GM06990 (cell line): ENCODE results near the gene ATG10.

Source experiments
- DNase-seq: peaks from one replicate; pipeline ENCODE4 v3.0.0-alpha.2; 2011; ENCODE audit not compliant: insufficient read length; ENCODE audit errors: extremely low read depth
- H3K27me3 ChIP-seq: replicated peaks from 2 replicates; pipeline ENCODE4 v1.6.0; 2011; ENCODE audit warnings: low read length; ENCODE audit not compliant: control insufficient read depth, insufficient read depth
- H3K36me3 ChIP-seq: 2 replicates; pipeline ENCODE4 v1.5.1; 2011; ENCODE audit warnings: low read length; ENCODE audit not compliant: control insufficient read depth, insufficient read depth
- H3K4me3 ChIP-seq: replicated peaks from 2 replicates; pipeline ENCODE4 v1.5.1; 2011; ENCODE audit warnings: low read depth, mild to moderate bottlenecking, control low read depth, low read length
- CTCF ChIP-seq: IDR thresholded peaks from 2 replicates; pipeline ENCODE4 v1.5.1; 2011; ENCODE audit warnings: low read length, control low read depth, mild to moderate bottlenecking, inconsistent platforms; ENCODE audit not compliant: insufficient read depth, poor library complexity, severe bottlenecking

ATG10 gene

GRCh38 chr5:82095536-82095935, 123.7 kb downstream of the ATG10 start:
- Histone ChIP-seq H3K27me3 (no peaks in the 10 kb centered on the region), H3K36me3 (no peaks in the 10 kb centered on the region), H3K4me3 (no peak overlapping the region)
- no peak for TF ChIP-seq CTCF
- DNase-seq = no peak

- Histone ChIP-seq H3K36me3 (no peaks in the 10 kb centered on the region), H3K4me3 (no peak overlapping the region), H3K27me3 (no peaks in the 10 kb centered on the region)
- TF ChIP-seq CTCF = no peak
- DNase-seq = no peak
Observed at GRCh38 chr5:82096249-82096648, 124.4 kb downstream of the ATG10 start.

GRCh38 chr5:82100303-82101077, 128.7 kb downstream of the ATG10 start:
- Histone ChIP-seq H3K36me3 (no peaks in the 10 kb centered on the region), H3K4me3 (no peak overlapping the region), H3K27me3 (no peaks in the 10 kb centered on the region)
- no peak for TF ChIP-seq CTCF
- DNase-seq = peak; percentile 23

- no peak for DNase-seq
Observed at GRCh38 chr5:82104872-82105271, 133.0 kb downstream of the ATG10 start.

GRCh38 chr5:82105457-82105856, 133.6 kb downstream of the ATG10 start:
- Histone ChIP-seq H3K27me3 (no peaks in the 10 kb centered on the region), H3K36me3 (no peaks in the 10 kb centered on the region), H3K4me3 (no peak overlapping the region)
- no peak for DNase-seq
- no peak for TF ChIP-seq CTCF

More at GRCh38 chr5:82104872-82105271, 133.0 kb downstream of the ATG10 start:
- no peaks in the 10 kb centered on the region for H3K27me3 ChIP-seq
- H3K36me3 ChIP-seq = no peaks in the 10 kb centered on the region
- no peak for TF ChIP-seq CTCF
- H3K4me3 ChIP-seq = no peak overlapping the region

GRCh38 chr5:82106207-82106606, 134.4 kb downstream of the ATG10 start:
- Histone ChIP-seq H3K27me3 (no peaks in the 10 kb centered on the region), H3K36me3 (no peaks in the 10 kb centered on the region), H3K4me3 (no peak overlapping the region)
- no peak for TF ChIP-seq CTCF
- no peak for DNase-seq
